Psoas muscle (tissue), 8 donors: Measurements from ENCODE around the gene PRR16. TPM values are rescaled to one million over a fixed set of nuclear protein-coding genes. Genes with fewer than 3 reads are reported as not detected.
"Not testable (repeated sequence)": the region's sequence is repeated elsewhere in the genome, so short reads cannot be mapped to it uniquely, and the experiment has no call there.

Experiments
- ATAC-seq, 4 donors: fragments of 200-7000 bp; cut with Tn5 transposase; one replicate each; pipeline ENCODE4 v1.9.1; 2020; ENCODE audit warnings: moderate library complexity in 3 of 4, mild to moderate bottlenecking in 2 of 4
- DNase-seq, 2 donors: peaks; one replicate each; pipeline ENCODE4 v3.0.0-alpha.2; 2020
- H3K27ac ChIP-seq: fragments of 200-600 bp; one replicate; pipeline ENCODE4 v1.8.0; 2022
- H3K27me3 ChIP-seq, 3 donors: fragments of 200-600 bp in 1 of 3; one replicate each; pipeline versions ENCODE4 v1.6.1 to v1.8.0; 2013 to 2022; ENCODE audit warnings: low read length in 2 of 3, mild to moderate bottlenecking in 2 of 3, moderate library complexity in 1 of 3; ENCODE audit not compliant: insufficient read depth in 3 of 3
- H3K36me3 ChIP-seq, 2 donors: fragments of 200-600 bp in 1 of 2; one replicate each; pipeline versions ENCODE4 v1.6.1 to v1.8.0; 2013 to 2022; ENCODE audit warnings: low read depth in 1 of 2, mild to moderate bottlenecking in 1 of 2, moderate library complexity in 1 of 2; ENCODE audit not compliant: insufficient read depth in 1 of 2
- H3K4me1 ChIP-seq: fragments of 200-600 bp; one replicate; pipeline ENCODE4 v1.8.0; 2022
- H3K4me3 ChIP-seq: fragments of 200-600 bp; one replicate; pipeline ENCODE4 v1.8.0; 2022; ENCODE audit warnings: mild to moderate bottlenecking
- H3K9me3 ChIP-seq: fragments of 200-600 bp; one replicate; pipeline ENCODE4 v1.8.0; 2022
- WGBS, 3 donors: extraction: QIAGEN DNeasy Blood & Tissue Kit; methylation state at CpG; one replicate each; pipeline versions ENCODE4 v1.1.6 to v1.1.7; 2013; 5-methylcytosine and 5-hydroxymethylcytosine counted together
- intact Hi-C, 2 donors: fragments of 100-400 bp; cut with DNase I; formaldehyde crosslinking; loops; one replicate each; pipeline versions ENCODE4 v1.11.0 to v1.14.2; 2022
- long read RNA-seq, 2 donors: library from polyadenylated mRNA; unstranded; transcript quantifications; one replicate each; pipeline ENCODE4 v2.0.0, GENCODE V29; 2021
- polyA plus RNA-seq, 3 donors: library from polyadenylated mRNA; stranded (reverse); fragments of 200-250 nt; gene quantifications; one replicate each; pipeline ENCODE4 v1.2.3, GENCODE V29; 2013
- total RNA-seq, 4 donors: library from RNA; stranded (reverse); fragmentation: NEBNext Ultra II Directional in 2 of 4; extraction: Animal tissue kit (Norgen Biotek cat#: 25700) in 2 of 4; gene quantifications; one replicate each; pipeline versions ENCODE4 v1.2.1 to v1.2.4, GENCODE V29; 2021 to 2023
- TF ChIP-seq, protein P1 (sequence below): fragments of 200-600 bp; IDR thresholded peaks from one replicate; pipeline ENCODE4 v1.8.0; 2022; ENCODE audit warnings: antibody characterized with exemption
- donor health status: healthy with polysubstance abuse.
- donor health status: DM: no; HTN: no; CAD: no; lungs with moderate emphysema.
- donor health status: Bipolar disorder and iron deficiency.
- donor health status: healthy.
- donor health status: DM: yes; HTN: yes; CAD: no.
- donor health status: DM: no; HTN: no; CAD: no.
- donor health status: DM: no; HTN: no; CAD: no.
- donor health status: DM: yes; HTN: yes; CAD: no.

PRR16 gene
- total RNA-seq (10 to 100 TPM in 1 of 4 donors, 1 to 10 TPM in 3; 1.8 to 12.1 (median 4.4) TPM), polyA plus RNA-seq (1 to 10 TPM; 1.3 to 3.3 (median 2.5) TPM)
- long read RNA-seq, donor 1, result 0 reads
- long read RNA-seq, donor 2, partial matches to known transcripts, result 0 of 1 reads
- long read RNA-seq, donor 2, other reads (novel, unspliced or antisense), result 1 of 1 reads

GRCh38 chr5:120463991-120464626, at the start of gene PRR16:
PRR16 (plus strand) TSS chr5:120464300.
- TF ChIP-seq, protein P1, sequence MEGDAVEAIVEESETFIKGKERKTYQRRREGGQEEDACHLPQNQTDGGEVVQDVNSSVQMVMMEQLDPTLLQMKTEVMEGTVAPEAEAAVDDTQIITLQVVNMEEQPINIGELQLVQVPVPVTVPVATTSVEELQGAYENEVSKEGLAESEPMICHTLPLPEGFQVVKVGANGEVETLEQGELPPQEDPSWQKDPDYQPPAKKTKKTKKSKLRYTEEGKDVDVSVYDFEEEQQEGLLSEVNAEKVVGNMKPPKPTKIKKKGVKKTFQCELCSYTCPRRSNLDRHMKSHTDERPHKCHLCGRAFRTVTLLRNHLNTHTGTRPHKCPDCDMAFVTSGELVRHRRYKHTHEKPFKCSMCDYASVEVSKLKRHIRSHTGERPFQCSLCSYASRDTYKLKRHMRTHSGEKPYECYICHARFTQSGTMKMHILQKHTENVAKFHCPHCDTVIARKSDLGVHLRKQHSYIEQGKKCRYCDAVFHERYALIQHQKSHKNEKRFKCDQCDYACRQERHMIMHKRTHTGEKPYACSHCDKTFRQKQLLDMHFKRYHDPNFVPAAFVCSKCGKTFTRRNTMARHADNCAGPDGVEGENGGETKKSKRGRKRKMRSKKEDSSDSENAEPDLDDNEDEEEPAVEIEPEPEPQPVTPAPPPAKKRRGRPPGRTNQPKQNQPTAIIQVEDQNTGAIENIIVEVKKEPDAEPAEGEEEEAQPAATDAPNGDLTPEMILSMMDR, result peak; percentile 32
- Histone ChIP-seq H3K36me3 (no peaks in the 10 kb centered on the region), H3K9me3 (no peaks in the 10 kb centered on the region), H3K27me3 (no peaks in the 10 kb centered on the region), H3K4me1 (peaks cover 20% of the 10 kb centered on the region), H3K4me3 (peak within 1 kb of the TSS; percentile 76), H3K27ac (peak within 1 kb of the TSS; percentile 74)
- peak; percentile 86 to 91 (median 88) for ATAC-seq
- WGBS, 3 donors, result 0 to 2% (median 1%) methylated on average over 27 to 62 of the region's 62 CpGs
- intact Hi-C loops, result loop anchor here (10.0 kb wide), 2 partner anchors 409 to 519 kb away; no protein-coding TSS in a partner anchor
- DNase-seq, result peak; percentile 69 to 77

DNA sequence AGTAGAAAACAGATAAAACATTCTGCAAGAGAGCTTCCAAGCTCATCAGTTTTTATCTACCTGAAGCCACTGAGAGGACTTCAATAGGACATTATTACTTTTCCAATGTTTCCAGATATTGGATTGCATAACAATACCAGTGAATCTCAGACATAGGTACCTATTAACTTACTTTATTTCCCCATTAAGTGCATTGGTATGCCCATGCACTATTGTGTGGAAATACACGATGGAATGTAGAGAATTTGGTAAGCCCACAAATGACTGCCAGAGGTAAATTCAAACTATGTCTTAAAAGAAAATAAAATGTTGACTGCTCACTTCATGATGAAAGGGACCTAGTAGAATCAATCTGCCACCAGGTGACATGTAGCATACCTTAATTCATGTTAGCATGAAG, 48.1 kb upstream of the PRR16 start:
- WGBS, 3 donors, result 81 to 95% (median 84%) methylated on average over 1 of the region's 1 CpG
- DNase-seq, result no peak
- intact Hi-C loops, result no loop called here
- Histone ChIP-seq H3K4me3 (no peak overlapping the region), H3K27me3 (no peaks in the 10 kb centered on the region), H3K4me1 (no peaks in the 10 kb centered on the region), H3K27ac (no peak overlapping the region), H3K9me3 (no peaks in the 10 kb centered on the region), H3K36me3 (no peaks in the 10 kb centered on the region)
- no peak for ATAC-seq
- TF ChIP-seq, protein P1, result no peak

DNA sequence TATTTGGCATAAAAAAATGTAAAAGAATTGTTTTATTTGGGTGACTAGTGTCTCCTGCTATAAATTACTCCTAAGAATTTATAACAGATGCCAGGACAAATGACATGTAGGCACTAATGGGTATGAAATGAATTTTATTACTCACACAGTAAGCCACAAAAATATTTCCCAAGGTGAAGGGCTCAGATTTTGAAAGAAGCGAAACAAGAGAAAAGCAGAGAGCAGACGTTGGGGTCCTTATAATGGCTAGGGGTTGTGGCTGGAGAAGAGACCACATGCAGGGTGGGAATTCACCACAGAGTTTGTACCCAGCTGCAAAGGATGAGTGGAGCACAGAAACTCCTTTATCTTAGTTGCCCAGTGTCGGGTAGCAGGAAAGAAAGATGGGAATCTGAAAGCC, 45.0 kb upstream of the PRR16 start:
- no peak for ATAC-seq
- Histone ChIP-seq H3K27me3 (no peaks in the 10 kb centered on the region), H3K4me1 (no peaks in the 10 kb centered on the region), H3K9me3 (no peaks in the 10 kb centered on the region), H3K4me3 (no peak overlapping the region), H3K36me3 (no peaks in the 10 kb centered on the region), H3K27ac (no peak overlapping the region)
- TF ChIP-seq, protein P1, result no peak
- no peak for DNase-seq
- 60 to 63% (median 62%) methylated on average over 3 of the region's 3 CpGs for WGBS, 3 donors
- intact Hi-C loops, result no loop called here

DNA sequence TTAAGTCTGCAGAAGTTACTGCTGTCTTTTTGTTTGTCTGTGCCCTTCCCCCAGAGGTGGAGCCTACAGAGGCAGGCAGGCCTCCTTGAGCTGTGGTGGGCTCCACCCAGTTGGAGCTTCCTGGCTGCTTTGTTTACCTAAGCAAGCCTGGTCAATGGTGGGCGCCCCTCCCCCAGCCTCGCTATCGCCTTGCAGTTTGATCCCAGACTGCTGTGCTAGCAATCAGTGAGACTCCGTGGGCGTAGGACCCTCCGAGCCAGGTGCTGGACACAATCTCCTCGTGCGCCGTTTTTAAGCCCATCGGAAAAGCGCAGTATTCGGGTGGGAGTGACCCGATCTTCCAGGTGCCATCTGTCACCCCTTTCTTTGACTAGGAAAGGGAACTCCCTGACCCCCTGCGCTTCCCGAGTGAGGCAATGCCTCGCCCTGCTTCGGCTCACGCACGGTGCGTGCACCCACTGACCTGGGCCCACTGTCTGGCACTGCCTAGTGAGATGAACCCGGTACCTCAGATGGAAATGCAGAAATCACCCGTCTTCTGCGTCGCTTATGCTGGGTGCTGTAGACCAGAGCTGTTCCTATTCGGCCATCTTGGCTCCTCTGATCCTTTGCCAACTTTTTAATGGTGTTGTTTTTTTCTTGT, 37.3 kb upstream of the PRR16 start:
- intact Hi-C loops, DNase-seq, H3K4me3 ChIP-seq, ATAC-seq, H3K27ac ChIP-seq, H3K27me3 ChIP-seq, H3K4me1 ChIP-seq, H3K36me3 ChIP-seq: not testable (repeated sequence)
- 93 to 94% (median 93%) methylated on average over 24 to 25 of the region's 25 CpGs for WGBS, 3 donors
- H3K9me3 ChIP-seq, result peaks cover 11% of the 10 kb centered on the region

- Histone ChIP-seq H3K4me3 (no peak overlapping the region), H3K4me1 (peaks cover 20% of the 10 kb centered on the region), H3K9me3 (peaks cover 11% of the 10 kb centered on the region), H3K27ac (no peak overlapping the region), H3K36me3 (no peaks in the 10 kb centered on the region), H3K27me3 (no peaks in the 10 kb centered on the region)
- TF ChIP-seq, protein P1, result no peak
- intact Hi-C loops, result no loop called here
- DNase-seq (no peak), ATAC-seq (no peak)
Observed at GRCh38 chr5:120430572-120430971, 33.5 kb upstream of the PRR16 start.
